Memory B cell (primary cell): ENCODE results near the gene AR.

Source experiments
- ATAC-seq: fragments of 150-1000 bp; cut with Tn5 transposase; 2 replicates; pipeline ENCODE4 v1.10.0; 2021; ENCODE audit warnings: low read depth, mild to moderate bottlenecking, moderate library complexity
- DNase-seq, 2 donors: peaks; one replicate each; pipeline ENCODE4 v3.0.0; 2022; ENCODE audit warnings: low spot score in 2 of 2
- H3K27ac Mint-ChIP-seq: one replicate; pipeline ENCODE4 v1.8.0; 2022; ENCODE audit warnings: mild to moderate bottlenecking, moderate library complexity, mixed read lengths
- H3K27me3 Mint-ChIP-seq: one replicate; pipeline ENCODE4 v1.8.0; 2022; ENCODE audit warnings: mixed read lengths
- H3K36me3 Mint-ChIP-seq: one replicate; pipeline ENCODE4 v1.8.0; 2022; ENCODE audit warnings: mild to moderate bottlenecking, mixed read lengths
- H3K4me1 Mint-ChIP-seq: one replicate; pipeline ENCODE4 v1.8.0; 2022; ENCODE audit warnings: mixed read lengths
- H3K4me3 Mint-ChIP-seq: one replicate; pipeline ENCODE4 v1.8.0; 2022; ENCODE audit warnings: mild to moderate bottlenecking, moderate library complexity, mixed read lengths
- H3K9me3 Mint-ChIP-seq: one replicate; pipeline ENCODE4 v1.8.0; 2022; ENCODE audit warnings: mixed read lengths

Gene AR, protein sequence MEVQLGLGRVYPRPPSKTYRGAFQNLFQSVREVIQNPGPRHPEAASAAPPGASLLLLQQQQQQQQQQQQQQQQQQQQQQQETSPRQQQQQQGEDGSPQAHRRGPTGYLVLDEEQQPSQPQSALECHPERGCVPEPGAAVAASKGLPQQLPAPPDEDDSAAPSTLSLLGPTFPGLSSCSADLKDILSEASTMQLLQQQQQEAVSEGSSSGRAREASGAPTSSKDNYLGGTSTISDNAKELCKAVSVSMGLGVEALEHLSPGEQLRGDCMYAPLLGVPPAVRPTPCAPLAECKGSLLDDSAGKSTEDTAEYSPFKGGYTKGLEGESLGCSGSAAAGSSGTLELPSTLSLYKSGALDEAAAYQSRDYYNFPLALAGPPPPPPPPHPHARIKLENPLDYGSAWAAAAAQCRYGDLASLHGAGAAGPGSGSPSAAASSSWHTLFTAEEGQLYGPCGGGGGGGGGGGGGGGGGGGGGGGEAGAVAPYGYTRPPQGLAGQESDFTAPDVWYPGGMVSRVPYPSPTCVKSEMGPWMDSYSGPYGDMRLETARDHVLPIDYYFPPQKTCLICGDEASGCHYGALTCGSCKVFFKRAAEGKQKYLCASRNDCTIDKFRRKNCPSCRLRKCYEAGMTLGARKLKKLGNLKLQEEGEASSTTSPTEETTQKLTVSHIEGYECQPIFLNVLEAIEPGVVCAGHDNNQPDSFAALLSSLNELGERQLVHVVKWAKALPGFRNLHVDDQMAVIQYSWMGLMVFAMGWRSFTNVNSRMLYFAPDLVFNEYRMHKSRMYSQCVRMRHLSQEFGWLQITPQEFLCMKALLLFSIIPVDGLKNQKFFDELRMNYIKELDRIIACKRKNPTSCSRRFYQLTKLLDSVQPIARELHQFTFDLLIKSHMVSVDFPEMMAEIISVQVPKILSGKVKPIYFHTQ

DNA sequence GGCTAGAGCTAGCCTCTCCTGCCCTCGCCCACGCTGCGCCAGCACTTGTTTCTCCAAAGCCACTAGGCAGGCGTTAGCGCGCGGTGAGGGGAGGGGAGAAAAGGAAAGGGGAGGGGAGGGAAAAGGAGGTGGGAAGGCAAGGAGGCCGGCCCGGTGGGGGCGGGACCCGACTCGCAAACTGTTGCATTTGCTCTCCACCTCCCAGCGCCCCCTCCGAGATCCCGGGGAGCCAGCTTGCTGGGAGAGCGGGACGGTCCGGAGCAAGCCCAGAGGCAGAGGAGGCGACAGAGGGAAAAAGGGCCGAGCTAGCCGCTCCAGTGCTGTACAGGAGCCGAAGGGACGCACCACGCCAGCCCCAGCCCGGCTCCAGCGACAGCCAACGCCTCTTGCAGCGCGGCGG, at the start of gene AR:
TSS of gene AR (plus strand) at position 204 of the 400 bp plus-strand sequence. CDS start 1,126 bp downstream, outside the sequence.
- ATAC-seq, result no peak
- no peak for DNase-seq
- H3K9me3 Mint-ChIP-seq, result no peaks in the 10 kb centered on the region
- no peak within 1 kb of the TSS for H3K4me3 Mint-ChIP-seq
- no peaks in the 10 kb centered on the region for H3K36me3 Mint-ChIP-seq
- no peaks in the 10 kb centered on the region for H3K4me1 Mint-ChIP-seq
- H3K27ac Mint-ChIP-seq, result no peak within 1 kb of the TSS
- H3K27me3 Mint-ChIP-seq, result peaks cover 7% of the 10 kb centered on the region

DNA sequence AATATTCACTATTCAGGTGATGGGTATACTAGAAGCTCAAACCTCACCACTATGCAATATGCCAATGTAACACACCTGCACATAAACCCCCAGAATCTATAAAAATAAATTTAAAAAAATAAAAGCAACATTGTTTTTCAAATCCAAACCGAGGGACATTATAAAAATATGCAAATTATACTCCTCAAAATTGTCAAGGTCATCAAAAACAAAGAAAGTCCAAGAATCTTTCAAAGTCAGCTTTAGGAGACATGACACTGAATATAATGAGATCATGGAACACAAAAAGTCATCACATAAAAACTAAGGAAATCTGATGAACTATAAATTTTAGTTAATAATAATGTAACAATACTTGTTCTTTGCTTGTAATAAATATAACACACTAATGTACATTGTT, 43.2 kb upstream of the AR start:
- DNase-seq (no peak), ATAC-seq (no peak)
- Mint-ChIP-seq H3K4me1 (no peaks in the 10 kb centered on the region), H3K9me3 (no peaks in the 10 kb centered on the region), H3K27me3 (no peaks in the 10 kb centered on the region), H3K27ac (no peak overlapping the region), H3K4me3 (no peak overlapping the region), H3K36me3 (no peaks in the 10 kb centered on the region)

DNA sequence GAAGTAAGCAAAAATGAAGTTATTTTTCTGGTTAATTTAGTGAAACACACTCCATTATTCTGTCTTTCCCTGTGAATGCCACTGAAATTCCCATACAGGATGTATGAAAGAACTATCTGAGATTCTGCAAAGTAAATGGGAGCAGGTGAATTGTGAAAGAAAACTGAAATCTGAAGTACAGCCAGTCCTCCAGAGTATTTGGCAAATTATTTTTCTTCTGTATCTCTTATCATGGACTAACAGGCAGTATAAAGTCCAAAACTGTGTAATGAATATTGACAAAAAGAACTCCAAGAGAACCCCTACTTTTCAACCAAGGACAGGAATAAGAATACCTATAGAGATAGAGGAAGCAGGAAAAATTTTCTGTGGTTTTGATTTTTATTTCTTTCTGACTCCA, 40.8 kb upstream of the AR start:
- ATAC-seq (no peak), DNase-seq (no peak)
- Mint-ChIP-seq H3K4me1 (no peaks in the 10 kb centered on the region), H3K9me3 (peaks cover 3% of the 10 kb centered on the region), H3K4me3 (no peak overlapping the region), H3K27me3 (no peaks in the 10 kb centered on the region), H3K27ac (no peak overlapping the region), H3K36me3 (no peaks in the 10 kb centered on the region)

DNA sequence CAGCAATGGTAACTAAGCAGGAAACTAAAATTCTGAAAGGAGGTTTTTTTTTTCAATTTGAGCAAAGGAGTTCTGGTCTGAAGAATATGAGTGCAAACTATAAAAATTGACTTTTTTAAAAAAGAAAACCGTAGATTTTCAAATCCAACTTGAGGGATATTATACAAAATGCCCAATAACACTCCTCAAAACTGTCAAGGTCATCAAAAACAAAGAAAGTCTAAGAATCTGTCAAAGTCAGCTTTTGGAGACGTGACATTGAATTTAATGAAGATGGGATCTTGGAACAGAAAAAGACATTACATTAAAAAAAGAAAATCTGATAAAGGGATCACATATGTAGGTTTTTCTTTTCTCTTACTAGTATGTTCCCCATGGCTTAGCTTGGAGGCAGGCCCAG, 40.4 kb upstream of the AR start:
- DNase-seq, result no peak
- no peaks in the 10 kb centered on the region for H3K27me3 Mint-ChIP-seq
- H3K4me3 Mint-ChIP-seq, result no peak overlapping the region
- no peak for ATAC-seq
- no peaks in the 10 kb centered on the region for H3K36me3 Mint-ChIP-seq
- peaks cover 3% of the 10 kb centered on the region for H3K9me3 Mint-ChIP-seq
- no peaks in the 10 kb centered on the region for H3K4me1 Mint-ChIP-seq
- H3K27ac Mint-ChIP-seq, result no peak overlapping the region

DNA sequence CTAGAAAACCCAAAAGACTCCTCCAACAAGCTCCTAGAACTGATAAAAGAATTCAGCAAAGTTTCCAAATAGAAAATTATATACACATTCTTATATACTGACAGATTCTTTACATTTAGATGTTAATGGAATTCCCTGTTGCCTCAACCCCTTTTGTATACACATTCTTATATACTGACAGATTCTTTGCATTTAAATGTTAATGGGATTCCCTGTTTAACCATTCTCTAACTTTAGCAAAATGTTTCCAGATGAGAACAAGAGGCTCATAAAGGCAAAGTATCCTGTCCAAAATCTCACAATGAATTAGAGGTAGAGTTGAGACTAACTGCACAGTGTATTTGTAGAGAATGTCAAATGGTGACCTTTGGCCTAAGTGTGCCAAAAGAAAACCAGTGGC, 23.1 kb upstream of the AR start:
- ATAC-seq (no peak), DNase-seq (no peak)
- Mint-ChIP-seq H3K27ac (no peak overlapping the region), H3K4me3 (no peak overlapping the region), H3K27me3 (no peaks in the 10 kb centered on the region), H3K9me3 (peaks cover 2% of the 10 kb centered on the region), H3K4me1 (no peaks in the 10 kb centered on the region), H3K36me3 (no peaks in the 10 kb centered on the region)

DNA sequence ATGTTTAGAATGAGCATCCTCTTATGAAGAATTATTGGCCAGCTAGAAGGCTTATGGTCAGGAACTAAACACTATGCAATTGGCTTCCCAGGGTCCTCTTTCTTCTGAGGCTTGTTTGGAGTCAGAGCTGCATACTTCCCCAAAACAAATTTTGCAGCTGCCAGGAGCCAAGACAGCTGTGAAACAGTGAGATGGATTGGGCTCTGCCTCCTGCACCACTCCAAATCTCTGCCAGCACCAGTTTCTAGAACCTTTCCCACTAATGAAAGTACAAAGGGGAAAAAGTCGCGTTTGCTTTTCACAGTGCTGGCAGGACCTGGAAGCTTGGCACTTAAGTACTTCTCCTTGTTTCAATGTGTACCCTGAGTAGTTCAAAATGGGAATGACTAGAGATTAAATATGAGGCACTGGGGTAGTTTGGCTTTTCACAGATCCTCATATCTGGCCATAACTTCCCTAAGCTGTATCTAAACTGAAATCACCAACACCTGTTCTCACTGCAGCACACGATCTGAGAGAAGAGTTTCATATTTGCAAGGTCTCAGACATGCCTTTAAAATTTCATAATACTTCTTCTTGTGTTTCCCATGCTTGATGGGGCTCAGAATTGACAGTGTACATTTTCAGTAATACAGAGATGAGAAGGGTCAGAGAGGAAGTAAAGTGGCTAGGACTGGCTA, 20.7 kb upstream of the AR start:
- H3K27ac Mint-ChIP-seq, result no peak overlapping the region
- H3K4me1 Mint-ChIP-seq, result no peaks in the 10 kb centered on the region
- H3K9me3 Mint-ChIP-seq, result peaks cover 2% of the 10 kb centered on the region
- no peak overlapping the region for H3K4me3 Mint-ChIP-seq
- DNase-seq (no peak), ATAC-seq (no peak)
- no peaks in the 10 kb centered on the region for H3K27me3 Mint-ChIP-seq
- no peaks in the 10 kb centered on the region for H3K36me3 Mint-ChIP-seq

DNA sequence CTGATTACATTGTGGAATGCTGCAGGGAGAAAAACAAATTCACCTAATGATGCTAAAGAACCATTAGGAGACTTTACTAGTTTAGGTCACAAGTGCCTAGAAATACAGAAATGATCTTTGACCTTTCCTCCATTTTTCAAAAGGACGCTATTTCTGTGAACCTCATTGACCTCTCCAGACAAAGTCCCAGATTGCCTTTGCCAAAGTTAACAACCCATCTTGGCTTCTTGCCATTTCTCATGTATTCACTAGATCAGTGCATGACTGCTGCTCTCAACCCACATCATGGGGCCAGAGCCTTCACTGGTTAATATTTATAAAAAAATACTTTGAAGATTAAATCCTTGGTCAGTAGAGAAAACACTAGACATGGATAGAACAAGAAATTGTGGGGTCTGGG, 19.9 kb upstream of the AR start:
- DNase-seq (no peak), ATAC-seq (no peak)
- no peak overlapping the region for H3K27ac Mint-ChIP-seq
- H3K27me3 Mint-ChIP-seq, result no peaks in the 10 kb centered on the region
- H3K4me1 Mint-ChIP-seq, result no peaks in the 10 kb centered on the region
- H3K9me3 Mint-ChIP-seq, result peaks cover 2% of the 10 kb centered on the region
- H3K4me3 Mint-ChIP-seq, result no peak overlapping the region
- no peaks in the 10 kb centered on the region for H3K36me3 Mint-ChIP-seq

DNA sequence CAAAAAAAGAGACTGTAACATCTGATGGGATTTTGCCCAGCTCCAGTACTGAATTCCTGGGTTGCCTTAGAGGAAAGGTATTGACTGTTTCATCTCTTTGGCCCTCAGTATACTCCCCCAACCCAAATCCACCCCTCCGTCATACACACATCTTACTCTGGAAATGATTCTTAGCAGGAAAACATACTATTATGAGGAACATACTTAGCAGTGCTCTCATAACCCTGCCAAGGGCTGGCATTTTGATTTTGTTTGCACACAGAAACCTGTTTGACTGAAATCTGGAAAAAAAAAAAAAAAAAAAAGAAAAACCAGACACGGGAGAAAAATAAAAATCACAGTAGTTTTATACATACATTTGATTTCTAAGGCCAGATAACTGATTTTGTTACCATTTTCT, 19.4 kb upstream of the AR start:
- Mint-ChIP-seq H3K27ac (no peak overlapping the region), H3K9me3 (peaks cover 2% of the 10 kb centered on the region), H3K27me3 (no peaks in the 10 kb centered on the region), H3K4me3 (no peak overlapping the region), H3K36me3 (no peaks in the 10 kb centered on the region), H3K4me1 (no peaks in the 10 kb centered on the region)
- DNase-seq, result no peak
- no peak for ATAC-seq

DNA sequence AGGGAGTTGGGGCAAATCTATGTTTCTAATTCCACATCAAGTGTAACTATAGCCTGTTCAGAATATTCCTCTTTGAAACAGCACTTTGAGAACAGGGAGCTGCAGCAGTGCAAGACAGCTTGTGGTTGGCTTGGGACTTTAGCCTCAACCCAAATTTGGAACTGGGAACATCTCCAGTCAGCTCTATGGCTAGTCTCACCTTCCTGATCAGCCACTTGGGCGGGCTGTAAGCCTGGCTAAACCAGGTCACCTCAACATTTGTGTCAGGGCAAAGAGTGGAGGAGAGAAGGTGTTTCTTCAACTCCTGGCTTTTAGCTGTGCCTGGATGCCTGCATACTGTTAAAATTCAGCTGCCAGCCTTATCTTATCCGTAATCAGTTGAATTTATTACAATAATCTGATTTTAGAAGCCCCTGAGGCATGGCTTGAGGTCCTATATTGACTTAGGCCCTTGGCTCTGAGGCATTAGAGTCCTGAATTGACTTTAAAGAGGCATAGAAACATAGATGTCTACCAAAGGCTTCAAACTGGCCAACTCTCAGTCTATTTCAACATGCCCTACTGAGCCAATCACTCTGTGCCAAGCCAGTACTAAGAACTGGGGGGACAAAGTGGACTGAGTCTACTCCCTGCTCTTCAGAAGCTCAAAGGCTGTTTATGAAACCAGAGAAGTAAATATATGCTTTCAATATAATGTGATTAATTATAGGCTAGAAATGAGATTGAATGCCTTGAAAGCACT, 18.7 kb upstream of the AR start:
- Mint-ChIP-seq H3K36me3 (no peaks in the 10 kb centered on the region), H3K4me1 (no peaks in the 10 kb centered on the region), H3K9me3 (peaks cover 2% of the 10 kb centered on the region), H3K27me3 (no peaks in the 10 kb centered on the region), H3K27ac (no peak overlapping the region), H3K4me3 (no peak overlapping the region)
- no peak for DNase-seq
- ATAC-seq, result no peak

DNA sequence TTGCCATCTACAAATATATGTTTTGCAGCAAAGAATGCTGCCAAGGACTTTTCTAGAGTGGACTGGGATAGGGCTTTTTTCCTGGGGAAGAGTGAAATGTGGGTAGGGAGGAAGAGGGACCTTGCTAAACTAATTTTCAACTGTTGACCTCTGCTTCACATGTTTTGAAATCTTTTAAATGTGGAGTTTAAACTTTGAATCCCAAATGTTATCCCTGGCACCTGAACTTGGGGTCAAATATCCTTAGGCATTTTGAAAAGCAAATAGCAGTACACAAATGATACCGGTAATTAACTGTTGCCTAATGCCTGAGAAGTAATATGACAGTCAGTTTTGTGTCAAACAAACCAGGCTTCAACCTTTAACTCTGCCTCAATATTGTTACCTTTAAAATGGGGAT, 7.3 kb upstream of the AR start:
- no peaks in the 10 kb centered on the region for H3K9me3 Mint-ChIP-seq
- H3K27me3 Mint-ChIP-seq, result peaks cover 1% of the 10 kb centered on the region
- H3K4me1 Mint-ChIP-seq, result no peaks in the 10 kb centered on the region
- no peak overlapping the region for H3K27ac Mint-ChIP-seq
- no peak overlapping the region for H3K4me3 Mint-ChIP-seq
- no peak for ATAC-seq
- no peaks in the 10 kb centered on the region for H3K36me3 Mint-ChIP-seq
- DNase-seq, result no peak

DNA sequence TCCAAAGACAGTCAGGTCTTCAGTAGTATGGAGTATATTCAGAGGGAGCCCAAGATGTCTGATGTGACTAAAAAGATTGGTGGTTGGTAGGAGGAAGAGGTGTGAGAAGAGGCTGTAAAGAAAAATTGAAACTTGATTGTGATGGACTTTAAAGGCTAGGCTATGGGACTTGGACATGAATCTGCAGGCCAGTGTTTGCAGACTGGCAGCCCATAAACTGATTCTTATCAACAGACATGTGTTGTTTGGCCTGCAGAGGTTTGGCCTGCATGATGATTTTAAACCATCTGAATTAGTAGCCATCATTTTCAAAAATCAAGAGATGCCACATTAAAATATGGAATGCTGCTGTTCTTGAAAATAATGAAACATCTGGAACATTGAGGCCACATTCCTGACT, 5.4 kb upstream of the AR start:
- peaks cover 1% of the 10 kb centered on the region for H3K27me3 Mint-ChIP-seq
- ATAC-seq (no peak), DNase-seq (no peak)
- no peak overlapping the region for H3K4me3 Mint-ChIP-seq
- no peaks in the 10 kb centered on the region for H3K36me3 Mint-ChIP-seq
- no peaks in the 10 kb centered on the region for H3K4me1 Mint-ChIP-seq
- no peak overlapping the region for H3K27ac Mint-ChIP-seq
- no peaks in the 10 kb centered on the region for H3K9me3 Mint-ChIP-seq

DNA sequence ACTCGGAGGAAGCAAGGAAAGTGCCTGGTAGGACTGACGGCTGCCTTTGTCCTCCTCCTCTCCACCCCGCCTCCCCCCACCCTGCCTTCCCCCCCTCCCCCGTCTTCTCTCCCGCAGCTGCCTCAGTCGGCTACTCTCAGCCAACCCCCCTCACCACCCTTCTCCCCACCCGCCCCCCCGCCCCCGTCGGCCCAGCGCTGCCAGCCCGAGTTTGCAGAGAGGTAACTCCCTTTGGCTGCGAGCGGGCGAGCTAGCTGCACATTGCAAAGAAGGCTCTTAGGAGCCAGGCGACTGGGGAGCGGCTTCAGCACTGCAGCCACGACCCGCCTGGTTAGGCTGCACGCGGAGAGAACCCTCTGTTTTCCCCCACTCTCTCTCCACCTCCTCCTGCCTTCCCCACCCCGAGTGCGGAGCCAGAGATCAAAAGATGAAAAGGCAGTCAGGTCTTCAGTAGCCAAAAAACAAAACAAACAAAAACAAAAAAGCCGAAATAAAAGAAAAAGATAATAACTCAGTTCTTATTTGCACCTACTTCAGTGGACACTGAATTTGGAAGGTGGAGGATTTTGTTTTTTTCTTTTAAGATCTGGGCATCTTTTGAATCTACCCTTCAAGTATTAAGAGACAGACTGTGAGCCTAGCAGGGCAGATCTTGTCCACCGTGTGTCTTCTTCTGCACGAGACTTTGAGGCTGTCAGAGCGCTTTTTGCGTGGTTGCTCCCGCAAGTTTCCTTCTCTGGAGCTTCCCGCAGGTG, 637 bp downstream of the AR start:
- Mint-ChIP-seq H3K4me1 (no peaks in the 10 kb centered on the region), H3K27ac (no peak overlapping the region), H3K4me3 (no peak overlapping the region), H3K9me3 (no peaks in the 10 kb centered on the region), H3K27me3 (peaks cover 6% of the 10 kb centered on the region), H3K36me3 (no peaks in the 10 kb centered on the region)
- ATAC-seq (no peak), DNase-seq (no peak)
